Astrocyte (in vitro differentiated cells and primary cell): ENCODE results near the gene B2M.

Source experiments
- CTCF ChIP-seq: IDR thresholded peaks from 2 replicates; pipeline ENCODE4 v1.5.1; 2011; ENCODE audit warnings: low read depth, mild to moderate bottlenecking, inconsistent platforms, low read length, moderate library complexity; ENCODE audit not compliant: insufficient read depth
- EZH2 ChIP-seq: IDR thresholded peaks from 2 replicates; pipeline ENCODE4 v1.6.1; 2012; ENCODE audit warnings: mild to moderate bottlenecking, low read length, inconsistent platforms; ENCODE audit not compliant: insufficient read depth

GRCh38 chr15:44661576-44661975, 49.7 kb upstream of the B2M start:
- TF ChIP-seq EZH2 (no peak), CTCF (no peak)
